NCI-H2107 (cell line): Measurements from ENCODE around the gene PYCR2.
"Not testable (repeated sequence)": the region's sequence is repeated elsewhere in the genome, so short reads cannot be mapped to it uniquely, and the experiment has no call there.

ENCODE experiments used
- DNase-seq: peaks from one replicate; lab custom pipeline; 2025; lab: John Stamatoyannopoulos, UW

PYCR2 gene

GRCh38 chr1:225942574-225942973 is 18.5 kb upstream of the PYCR2 start:
- DNase-seq: no peak

DNA sequence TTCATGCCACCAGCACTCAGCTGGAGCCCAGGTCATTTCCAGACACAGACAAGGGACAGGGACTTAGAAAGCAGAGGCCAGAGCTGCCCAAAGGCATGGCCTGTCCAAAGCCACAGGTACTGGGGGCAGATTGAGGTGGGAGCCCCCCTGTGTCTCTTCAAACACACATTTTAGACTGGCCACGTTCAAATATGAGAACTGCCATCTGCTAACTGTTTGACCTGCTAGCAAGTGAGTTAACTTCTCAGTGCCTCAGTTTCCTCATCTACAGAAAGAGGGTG is 17.8 kb upstream of the PYCR2 start:
- no peak for DNase-seq

DNA sequence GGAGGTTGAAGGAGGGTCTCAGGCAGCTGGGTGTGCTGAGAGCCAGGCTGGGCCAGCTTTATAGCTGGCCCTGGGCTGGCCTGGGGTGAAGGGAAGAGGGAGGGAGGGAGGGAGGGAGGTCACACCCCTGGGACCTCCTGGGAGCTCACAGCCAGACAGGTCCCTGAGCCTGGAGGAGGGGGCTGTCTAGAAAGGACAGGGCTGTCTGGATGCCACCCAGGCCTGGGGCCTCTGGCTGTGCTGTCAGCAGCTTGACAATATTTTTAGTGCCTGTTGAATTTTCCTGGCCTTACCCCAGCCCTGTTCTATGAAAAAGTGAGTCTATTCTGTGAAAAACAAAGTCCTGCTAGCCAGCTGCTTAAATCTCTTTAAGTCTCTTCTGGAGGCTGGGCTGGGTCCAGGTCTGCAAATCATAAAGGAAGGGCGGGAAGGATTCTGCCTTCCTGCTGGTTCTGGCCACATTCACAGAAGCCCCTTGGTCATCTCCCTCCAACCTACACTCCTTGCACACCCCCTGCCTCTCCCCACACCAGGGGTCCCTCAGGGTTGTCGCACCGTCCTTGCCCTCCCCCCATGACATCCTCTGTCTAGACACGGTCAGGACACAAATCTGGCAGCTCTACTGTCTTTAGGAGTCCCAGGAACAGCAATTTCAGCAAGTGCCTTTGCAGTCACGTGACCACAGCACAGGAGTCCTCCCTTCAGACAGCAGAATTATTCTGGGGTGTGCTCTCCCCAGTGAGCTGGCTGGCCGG is 17.3 kb upstream of the PYCR2 start, which contains the start of gene LEFTY2:
TSS of gene LEFTY2 (minus strand) at position 34 of the 755 bp plus-strand sequence. CDS start 80 bp downstream, outside the sequence.
- DNase-seq: no peak

DNA sequence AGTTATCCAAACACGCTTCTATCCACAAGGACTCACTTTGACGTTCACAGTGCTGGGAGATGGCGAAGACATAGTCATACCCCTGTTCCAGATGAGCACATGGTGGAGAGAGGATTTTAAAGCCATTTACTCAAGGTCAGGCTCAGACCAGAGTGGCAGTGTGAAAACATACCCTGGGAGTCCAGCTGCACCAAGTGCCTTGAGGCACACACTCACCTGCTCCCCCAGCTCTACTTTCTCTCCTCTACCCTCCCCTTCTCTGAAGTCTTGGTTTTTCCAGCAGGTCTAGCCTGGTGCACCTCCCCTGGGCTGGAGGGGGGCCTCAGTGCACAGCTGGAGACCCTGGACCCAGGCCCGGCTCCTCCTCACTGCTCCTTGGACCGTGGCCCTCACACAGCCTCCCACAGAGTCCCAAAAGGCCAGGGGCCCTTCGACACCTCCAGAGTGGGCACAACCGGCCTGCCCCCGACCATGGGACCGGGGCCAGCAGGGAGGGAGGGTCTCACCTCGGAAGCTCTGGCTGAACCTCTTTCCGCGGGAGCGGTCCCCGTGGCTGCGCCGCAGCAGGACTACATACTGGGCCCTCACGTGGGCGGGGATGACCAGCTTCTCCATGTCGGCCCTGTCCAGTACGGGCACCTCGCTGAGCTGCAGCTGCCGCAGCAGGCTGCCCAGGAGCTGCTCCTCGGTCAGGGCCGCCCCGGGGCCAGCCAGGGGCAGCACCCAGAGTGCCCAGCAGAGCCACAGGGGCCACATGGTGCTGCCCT is 16.5 kb upstream of the PYCR2 start:
- DNase-seq: no peak

DNA sequence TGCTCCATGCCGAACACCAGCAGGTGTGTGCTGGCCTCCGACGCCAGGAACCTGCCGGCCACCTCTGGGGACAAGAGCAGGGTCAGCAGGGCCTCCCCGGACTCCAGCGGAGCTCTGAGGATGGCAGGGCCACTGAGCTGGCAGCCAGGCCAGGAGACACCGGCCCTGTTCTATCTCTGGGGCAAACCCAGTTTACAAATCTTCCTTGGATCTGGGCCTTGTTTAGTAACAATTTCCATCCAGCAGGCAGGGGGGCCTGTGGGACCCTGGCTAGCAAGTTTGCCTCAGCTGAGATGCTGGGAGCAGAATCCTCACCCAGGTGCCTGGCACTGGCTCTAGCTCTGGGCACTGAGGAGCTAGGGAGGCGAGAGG is 15.9 kb upstream of the PYCR2 start:
- not testable (repeated sequence) for DNase-seq

DNA sequence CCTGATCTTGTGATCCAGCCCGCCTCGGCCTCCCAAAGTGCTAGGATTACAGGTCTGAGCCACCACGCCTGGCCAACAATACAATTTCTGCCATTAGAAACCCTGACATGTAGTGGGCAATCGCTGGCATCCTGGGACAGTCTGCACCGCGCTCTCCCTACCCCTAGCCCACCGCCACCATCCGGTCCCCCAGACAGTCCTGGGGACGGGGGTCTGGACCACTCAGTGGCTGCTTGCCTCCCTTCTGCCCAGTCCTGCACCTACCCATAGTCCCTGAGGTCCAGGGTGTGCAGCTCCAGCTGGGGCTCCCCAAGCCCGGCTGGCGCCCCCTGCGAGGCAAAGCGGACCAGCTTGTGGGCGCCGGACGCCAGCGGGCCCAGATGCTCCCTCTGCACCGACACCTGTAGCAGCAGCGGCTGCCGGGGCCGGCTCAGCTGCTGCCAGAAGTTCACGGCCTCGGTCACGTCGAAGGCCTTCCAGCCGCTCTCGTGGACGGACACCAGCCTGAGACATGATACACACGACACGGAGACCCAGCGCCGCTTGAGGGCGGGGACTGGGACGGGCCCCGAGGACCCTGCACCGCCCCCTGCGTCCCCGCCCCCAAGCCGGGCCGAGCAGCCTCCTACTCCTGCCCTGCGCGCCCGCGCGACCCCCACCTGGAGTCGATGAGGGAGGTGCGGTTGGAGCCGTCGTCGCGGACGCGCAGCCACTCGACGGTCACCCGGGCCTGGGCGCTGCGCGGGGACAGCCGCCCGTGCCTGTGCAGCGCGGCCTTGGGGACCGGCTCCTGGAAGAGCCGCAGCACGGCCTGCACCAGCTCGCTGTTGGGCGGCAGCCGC is 15.3 kb upstream of the PYCR2 start:
- not testable (repeated sequence) for DNase-seq

DNA sequence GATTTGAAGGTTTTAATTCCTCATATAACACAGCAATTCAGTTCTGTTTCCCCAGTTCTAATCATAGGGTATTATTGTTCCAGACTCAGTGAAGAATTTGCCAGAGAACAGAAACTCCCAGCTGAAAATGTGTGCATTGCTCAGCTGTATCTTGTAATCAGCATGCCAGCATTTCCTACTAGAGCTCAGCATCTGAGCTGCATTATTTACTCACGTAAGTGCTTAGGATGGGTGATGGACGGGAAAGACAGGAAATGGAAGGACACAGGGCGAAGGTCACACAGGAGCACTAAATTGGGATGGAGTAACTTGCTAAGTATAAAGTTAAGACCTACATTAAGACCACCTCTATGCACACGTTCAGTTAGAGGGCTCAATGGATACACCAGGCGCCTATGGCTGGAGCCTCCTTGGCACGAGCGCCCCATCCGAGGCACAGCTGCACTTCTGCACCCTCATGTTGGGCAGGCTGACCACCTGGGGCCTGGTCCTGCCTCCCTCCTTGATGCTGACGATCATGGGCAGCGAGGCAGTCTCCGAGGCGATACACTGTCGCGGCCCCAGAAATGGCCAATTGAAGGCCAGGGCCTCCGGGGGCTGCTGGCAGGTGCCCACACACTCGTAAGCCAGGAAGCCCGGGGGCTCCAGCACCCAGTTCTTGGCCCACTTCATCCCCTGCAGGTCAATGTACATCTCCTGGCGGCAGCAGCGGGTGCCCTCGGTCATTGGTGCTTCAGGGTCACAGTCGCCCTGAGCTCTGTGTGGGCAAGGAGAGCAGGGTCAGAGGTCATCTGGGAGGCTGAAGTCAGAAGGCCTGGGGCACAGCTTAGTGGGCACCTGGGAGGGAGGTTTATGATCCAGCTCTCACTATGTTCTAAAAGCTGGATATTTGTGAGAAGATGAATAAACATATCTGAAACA is 13.3 kb upstream of the PYCR2 start:
- DNase-seq: no peak

- no peak for DNase-seq
Observed at GRCh38 chr1:225936523-225936922, 12.5 kb upstream of the PYCR2 start.

GRCh38 chr1:225936086-225936485 is 12.0 kb upstream of the PYCR2 start:
- not testable (repeated sequence) for DNase-seq

GRCh38 chr1:225934711-225935110 is 10.7 kb upstream of the PYCR2 start:
- no peak for DNase-seq

- no peak for DNase-seq
Observed at GRCh38 chr1:225933072-225933471, 9.0 kb upstream of the PYCR2 start.

DNA sequence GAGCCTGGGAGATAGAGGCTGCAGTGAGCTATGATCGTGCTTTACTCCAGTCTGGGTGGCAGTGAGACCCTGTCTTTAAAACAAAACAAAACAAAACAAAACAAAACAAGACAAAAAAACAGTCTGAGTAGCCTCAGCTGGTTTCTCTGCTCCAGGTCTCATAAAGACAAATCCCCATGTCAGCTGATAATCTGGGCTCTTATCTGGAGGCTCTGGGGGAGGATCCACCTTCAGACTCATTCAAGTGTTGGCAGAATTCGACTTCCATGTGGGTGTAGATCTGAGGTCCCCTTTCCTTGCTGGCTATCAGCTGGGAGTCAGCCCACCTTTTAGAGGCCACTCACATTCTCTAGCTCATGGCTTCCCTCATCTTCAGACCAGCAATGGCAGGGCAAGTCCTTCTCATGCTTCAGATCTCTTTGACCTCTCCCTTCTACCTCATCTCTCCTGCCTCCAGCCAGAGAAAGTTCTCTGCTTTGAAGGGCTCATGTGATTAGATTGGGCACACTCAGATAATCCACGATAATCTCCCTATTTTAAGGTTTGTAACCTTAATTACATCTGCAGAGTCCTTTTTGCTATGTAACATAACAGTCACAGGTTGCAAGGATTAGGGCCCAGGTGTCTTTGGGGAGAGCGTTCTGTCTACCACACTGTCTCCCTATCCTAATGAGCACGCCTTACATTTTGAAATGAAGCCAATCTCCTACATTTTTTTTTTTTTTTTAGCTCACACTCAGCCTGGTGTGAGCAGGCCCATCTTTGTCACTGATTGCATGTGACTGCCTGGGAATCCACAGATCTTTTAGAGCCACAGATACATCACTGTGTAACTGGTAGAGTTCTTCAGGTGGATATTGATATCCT is 7.5 kb upstream of the PYCR2 start:
- no peak for DNase-seq

DNA sequence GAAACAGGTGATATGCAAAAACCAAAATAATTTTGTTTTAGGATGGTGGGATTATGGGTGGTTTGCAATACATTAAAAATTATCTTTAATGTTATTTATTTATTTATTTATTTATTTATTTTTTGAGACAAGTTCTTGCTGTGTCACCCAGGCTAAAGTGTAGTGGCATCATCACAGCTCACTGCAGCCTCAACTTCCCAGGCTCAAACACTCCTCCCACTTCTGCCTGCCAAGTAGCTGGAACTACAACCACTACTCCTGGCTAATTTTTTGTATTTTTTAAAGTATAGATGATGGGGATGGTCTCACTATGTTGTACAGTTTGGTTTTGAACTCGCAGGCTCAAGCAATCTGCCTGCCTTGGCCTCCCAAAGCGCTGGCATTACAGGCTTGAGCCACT is 6.5 kb upstream of the PYCR2 start:
- no peak for DNase-seq

GRCh38 chr1:225929462-225929861 is 5.4 kb upstream of the PYCR2 start:
- not testable (repeated sequence) for DNase-seq

DNA sequence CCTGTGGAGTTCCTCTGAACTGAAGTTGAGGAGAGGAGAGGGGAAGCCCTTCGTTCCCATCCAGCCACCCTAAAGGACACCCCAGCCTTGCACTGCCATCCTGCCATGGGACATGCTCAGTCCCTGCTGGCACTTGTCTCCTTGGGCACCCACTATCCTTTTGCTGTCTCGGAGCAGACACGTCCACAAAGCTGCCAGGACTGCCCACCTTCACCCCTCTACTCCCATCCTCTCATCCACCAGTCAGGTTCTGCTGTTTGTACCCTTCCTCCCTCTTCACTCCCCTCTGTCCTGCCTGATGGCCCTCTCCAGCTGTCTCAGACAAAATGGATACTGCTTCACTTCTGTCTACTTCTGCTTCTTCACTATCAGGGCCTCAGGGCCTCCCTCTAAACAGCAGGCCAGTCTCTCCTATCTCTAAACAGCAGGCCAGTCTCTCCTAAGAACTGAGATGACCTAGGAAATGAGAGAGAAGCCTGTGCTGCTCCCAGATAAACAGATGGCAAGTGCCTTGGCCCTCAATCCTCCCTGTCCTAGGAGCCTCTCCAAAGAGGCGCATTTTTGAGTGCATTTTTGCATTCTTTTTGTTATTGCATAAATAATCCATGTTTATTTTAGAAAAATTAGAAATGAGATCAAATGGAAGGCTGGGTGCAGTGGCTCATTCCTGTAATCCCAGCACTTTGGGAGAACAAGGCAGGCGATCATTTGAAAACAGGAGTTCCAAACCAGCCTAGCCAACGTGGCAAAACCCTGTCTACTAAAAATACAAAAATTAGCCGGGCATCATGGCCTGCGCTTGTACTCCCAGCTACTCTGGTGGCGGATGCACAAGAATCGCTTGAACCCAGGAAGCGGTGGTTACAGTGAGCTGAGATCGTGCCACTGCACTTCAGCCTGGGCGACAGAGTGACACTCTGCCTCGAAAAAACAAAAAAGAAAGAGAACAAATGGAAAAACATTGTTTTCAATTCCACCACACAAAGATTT is 4.4 kb upstream of the PYCR2 start:
- DNase-seq: no peak

GRCh38 chr1:225926551-225927113 is 2.6 kb upstream of the PYCR2 start:
- DNase-seq: no peak

GRCh38 chr1:225923381-225923691 is 714 bp downstream of the PYCR2 start:
- DNase-seq: no peak

- DNase-seq: no peak
Observed at GRCh38 chr1:225921734-225922709, 2.0 kb downstream of the PYCR2 start.
